B cell (primary cell): Measurements from ENCODE around the gene SRRD. TPM values are rescaled to one million over a fixed set of nuclear protein-coding genes. Genes with fewer than 3 reads are reported as not detected.
A peak's percentile ranks its signal among the peaks of the same experiment; 100 is the strongest.

Experiments
- ATAC-seq: fragments of 200-7000 bp; cut with Tn5 transposase; one replicate; pipeline ENCODE4 v1.10.0; 2021; ENCODE audit warnings: low read depth, mild to moderate bottlenecking, moderate number of reproducible peaks, moderate library complexity
- CTCF ChIA-PET: fragments of 350-600 bp; sonication (Branson Sonifier 250); formaldehyde crosslinking; loops from one replicate; lab custom pipeline; 2021; ENCODE audit warnings: antibody characterized with exemption, inconsistent platforms; lab: Charles Lee
- POLR2A ChIA-PET: fragments of 350-600 bp; sonication (Branson Sonifier 250); formaldehyde crosslinking; loops from one replicate; lab custom pipeline; 2021; ENCODE audit warnings: antibody characterized with exemption; lab: Charles Lee
- DNase-seq: peaks from one replicate; pipeline ENCODE4 v3.0.0; 2013
- H2AFZ ChIP-seq: 2 replicates; pipeline ENCODE4 v1.6.1; 2012; ENCODE audit warnings: mild to moderate bottlenecking, low read depth, low read length; ENCODE audit not compliant: insufficient read depth, poor library complexity, severe bottlenecking
- H3K27ac ChIP-seq, 2 donors: 1 replicate in 1 of 2; 2 replicates in 1 of 2; pipeline ENCODE4 v1.5.1; 2012 to 2013; ENCODE audit warnings: low read length in 2 of 2, mild to moderate bottlenecking in 2 of 2, moderate library complexity in 1 of 2
- H3K27me3 ChIP-seq, 4 experiments: fragments of 200-600 bp in 1 of 4; sonication (generic) in 1 of 4; replicated peaks in 1 of 4; 1 replicate in 2 of 4; 2 replicates in 2 of 4; pipeline versions ENCODE4 v1.6.1 to v1.7.0; 2013 to 2016; ENCODE audit warnings: low read length in 3 of 4, mild to moderate bottlenecking in 2 of 4, mixed read lengths in 1 of 4, moderate library complexity in 1 of 4; ENCODE audit not compliant: insufficient read depth in 4 of 4, control insufficient read depth in 3 of 4; ENCODE audit errors: control extremely low read depth in 1 of 4
- H3K36me3 ChIP-seq, 2 experiments: replicated peaks in 1 of 2; 1 replicate in 1 of 2; 2 replicates in 1 of 2; pipeline versions ENCODE4 v1.6.1 to v1.7.1; 2013; ENCODE audit warnings: low read length in 1 of 2; ENCODE audit not compliant: insufficient read depth in 2 of 2, control insufficient read depth in 1 of 2; ENCODE audit errors: control extremely low read depth in 1 of 2, extremely low read depth in 1 of 2
- H3K4me1 ChIP-seq, 2 donors: fragments of 200-600 bp in 1 of 2; sonication (generic) in 1 of 2; 1 replicate in 1 of 2; 2 replicates in 1 of 2; pipeline versions ENCODE4 v1.5.1 to v1.6.1; 2013 to 2017; ENCODE audit warnings: low read length in 2 of 2; ENCODE audit not compliant: control insufficient read depth in 2 of 2, insufficient read depth in 2 of 2
- H3K4me2 ChIP-seq: replicated peaks from 2 replicates; pipeline ENCODE3; 2012; ENCODE audit warnings: mild to moderate bottlenecking, low read depth, low read length; ENCODE audit not compliant: poor library complexity, severe bottlenecking
- H3K4me3 ChIP-seq, 5 experiments: fragments of 200-600 bp in 1 of 5; sonication (generic) in 1 of 5; 1 replicate in 3 of 5; 2 replicates in 2 of 5; pipeline versions ENCODE4 v1.5.1 to v1.7.0; 2011 to 2016; ENCODE audit warnings: low read length in 4 of 5, mild to moderate bottlenecking in 4 of 5, low read depth in 2 of 5, control low read depth in 1 of 5, moderate library complexity in 1 of 5; ENCODE audit not compliant: insufficient read depth in 1 of 5; ENCODE audit errors: control extremely low read depth in 1 of 5, extremely low read depth in 1 of 5
- H3K79me2 ChIP-seq: fragments of 200-600 bp; sonication (generic); one replicate; pipeline ENCODE4 v1.6.0; 2016; ENCODE audit warnings: low read length; ENCODE audit not compliant: control insufficient read depth, insufficient read depth
- H3K9ac ChIP-seq: fragments of 200-600 bp; sonication (generic); 2 replicates; pipeline ENCODE4 v1.6.1; 2017; ENCODE audit warnings: mild to moderate bottlenecking, low read length, moderate library complexity
- H3K9me3 ChIP-seq, 3 donors: one replicate each; pipeline versions ENCODE4 v1.6.1 to v1.7.1; 2013; ENCODE audit warnings: low read length in 2 of 3; ENCODE audit not compliant: control insufficient read depth in 2 of 3, insufficient read depth in 1 of 3; ENCODE audit errors: control extremely low read depth in 1 of 3
- H4K20me1 ChIP-seq: 2 replicates; pipeline ENCODE4 v1.6.0; 2012; ENCODE audit warnings: mild to moderate bottlenecking, low read length; ENCODE audit not compliant: insufficient read depth, control insufficient read depth, poor library complexity, severe bottlenecking
- H3K27ac Mint-ChIP-seq: one replicate; pipeline ENCODE4 v1.8.0; 2021; ENCODE audit warnings: mixed read lengths
- H3K27me3 Mint-ChIP-seq: one replicate; pipeline ENCODE4 v1.8.0; 2021; ENCODE audit warnings: mixed read lengths
- H3K4me1 Mint-ChIP-seq: one replicate; pipeline ENCODE4 v1.8.0; 2021; ENCODE audit warnings: mixed read lengths
- H3K4me3 Mint-ChIP-seq: one replicate; pipeline ENCODE4 v1.8.0; 2021; ENCODE audit warnings: mixed read lengths
- H3K9me3 Mint-ChIP-seq: one replicate; pipeline ENCODE4 v1.8.0; 2022; ENCODE audit warnings: mixed read lengths; ENCODE audit not compliant: insufficient read depth
- EZH2 ChIP-seq: IDR thresholded peaks from 2 replicates; pipeline ENCODE4 v1.6.1; 2012; ENCODE audit warnings: borderline replicate concordance, low read depth, mild to moderate bottlenecking, moderate library complexity, low read length; ENCODE audit not compliant: insufficient read depth, poor library complexity, severe bottlenecking
- WGBS: methylation state at CpG from one replicate; pipeline ENCODE4 v1.1.5; 2013; ENCODE audit warnings: missing lambda C conversion rate; ENCODE audit not compliant: insufficient coverage; 5-methylcytosine and 5-hydroxymethylcytosine counted together
- intact Hi-C: fragments of 100-400 bp; cut with micrococcal nuclease; formaldehyde crosslinking; loops from one replicate; pipeline ENCODE4 v1.10.0; 2022
- polyA plus RNA-seq: library from polyadenylated mRNA; depleted of rRNA; stranded (reverse); fragments of >200 nt; gene quantifications from 2 replicates; pipeline ENCODE4 v1.2.3, GENCODE V29; 2012
- total RNA-seq, 2 donors: library from RNA; stranded (reverse); fragments of 120-200 nt in 1 of 2; gene quantifications; 1 replicate in 1 of 2; 2 replicates in 1 of 2; pipeline versions ENCODE4 v1.2.3 to v1.2.4, GENCODE V29; 2013 to 2022
- TF ChIP-seq, protein P1 (sequence below): fragments of 200-600 bp; IDR thresholded peaks from one replicate; pipeline ENCODE4 v1.8.0; 2022; ENCODE audit warnings: antibody characterized with exemption, mild to moderate bottlenecking

SRRD gene
- total and polyA plus RNA-seq, 2 donors (not counting 1 experiment from before 2014, with no cell fraction given), result 7.8 to 19.2 TPM

DNA sequence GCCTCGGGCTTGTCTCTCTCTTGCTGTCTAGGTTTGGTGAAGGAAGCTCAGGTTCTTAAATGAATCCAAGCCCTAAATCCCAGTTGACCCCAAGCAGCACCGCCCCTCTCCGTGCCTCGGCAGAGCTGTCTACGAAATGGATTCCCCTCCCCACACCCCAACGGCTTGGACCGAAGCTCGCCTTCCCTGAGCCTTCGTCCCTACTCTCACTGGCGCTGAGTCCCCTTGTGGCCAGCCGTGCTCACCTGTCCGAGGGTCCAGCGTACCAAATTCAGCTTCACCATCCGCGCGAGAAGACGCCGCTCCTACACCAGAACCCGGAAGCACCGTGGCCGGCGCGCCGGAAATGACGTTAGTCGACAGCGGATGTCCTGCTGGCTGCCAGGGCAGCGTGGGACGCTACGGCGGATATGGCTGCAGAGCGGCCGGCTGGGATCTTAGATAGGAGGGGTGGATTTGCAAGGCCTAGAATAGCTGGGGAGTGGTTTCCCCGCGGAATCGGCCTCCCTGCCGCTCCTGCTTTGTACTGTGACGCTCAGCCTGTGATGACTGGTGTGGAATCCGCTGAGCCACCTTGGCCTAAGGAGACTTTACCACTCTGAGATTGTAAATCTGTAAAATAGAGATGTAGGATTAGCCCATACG is 28.6 kb downstream of the SRRD start, which contains the start of gene TFIP11:
Gene TFIP11 (minus strand): TSS at position 325 of the 645 bp plus-strand sequence. CDS start 2,201 bp downstream, outside the sequence.
- Histone ChIP-seq H3K4me2 (peak within 1 kb of the TSS; percentile 90), H4K20me1 (no peaks in the 10 kb centered on the region), H3K27me3 (no peaks in the 10 kb centered on the region), H3K9ac (peak within 1 kb of the TSS; percentile 99), H3K4me1 (peaks cover 17 to 21% of the 10 kb centered on the region in 2 donors), H3K36me3 (peaks cover 4 to 24% of the 10 kb centered on the region in 2 experiments), H3K4me3 (peak within 1 kb of the TSS; percentile 72 to 97 (median 81)), H3K79me2 (peaks cover 60% of the 10 kb centered on the region), H3K9me3 (no peaks in the 10 kb centered on the region), H2AFZ (peak within 1 kb of the TSS; percentile 98), H3K27ac (peak within 1 kb of the TSS; percentile 62 to 94)
- POLR2A ChIA-PET, result interaction anchor here (1.1 to 1.9 kb wide), 3 partner anchors 22 to 145 kb away, joined by 3 to 8 read pairs (median 6); partner anchors contain the start of genes HPS4, MIAT and SRRD
- Mint-ChIP-seq H3K4me1 (peaks cover 41% of the 10 kb centered on the region), H3K27me3 (no peaks in the 10 kb centered on the region), H3K4me3 (peak within 1 kb of the TSS; percentile 100), H3K9me3 (no peaks in the 10 kb centered on the region), H3K27ac (peak within 1 kb of the TSS; percentile 96)
- intact Hi-C loops, result loop anchor here (1.0 kb wide), 4 partner anchors 29 to 160 kb away; partner anchors contain the start of genes HPS4, SRRD and TPST2
- DNase-seq (peak; percentile 91), ATAC-seq (peak; percentile 95)
- no peak for TF ChIP-seq EZH2
- TF ChIP-seq, protein P1, sequence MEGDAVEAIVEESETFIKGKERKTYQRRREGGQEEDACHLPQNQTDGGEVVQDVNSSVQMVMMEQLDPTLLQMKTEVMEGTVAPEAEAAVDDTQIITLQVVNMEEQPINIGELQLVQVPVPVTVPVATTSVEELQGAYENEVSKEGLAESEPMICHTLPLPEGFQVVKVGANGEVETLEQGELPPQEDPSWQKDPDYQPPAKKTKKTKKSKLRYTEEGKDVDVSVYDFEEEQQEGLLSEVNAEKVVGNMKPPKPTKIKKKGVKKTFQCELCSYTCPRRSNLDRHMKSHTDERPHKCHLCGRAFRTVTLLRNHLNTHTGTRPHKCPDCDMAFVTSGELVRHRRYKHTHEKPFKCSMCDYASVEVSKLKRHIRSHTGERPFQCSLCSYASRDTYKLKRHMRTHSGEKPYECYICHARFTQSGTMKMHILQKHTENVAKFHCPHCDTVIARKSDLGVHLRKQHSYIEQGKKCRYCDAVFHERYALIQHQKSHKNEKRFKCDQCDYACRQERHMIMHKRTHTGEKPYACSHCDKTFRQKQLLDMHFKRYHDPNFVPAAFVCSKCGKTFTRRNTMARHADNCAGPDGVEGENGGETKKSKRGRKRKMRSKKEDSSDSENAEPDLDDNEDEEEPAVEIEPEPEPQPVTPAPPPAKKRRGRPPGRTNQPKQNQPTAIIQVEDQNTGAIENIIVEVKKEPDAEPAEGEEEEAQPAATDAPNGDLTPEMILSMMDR, result no peak
- CTCF ChIA-PET, result interaction anchor here (1.9 to 3.6 kb wide), 2 partner anchors 11 to 23 kb away, joined by 7 to 18 read pairs; no protein-coding TSS in a partner anchor
- WGBS, result under 1% methylated on average over 39 of the region's 40 CpGs

GRCh38 chr22:26513838-26514237 is 30.2 kb downstream of the SRRD start:
- no peak overlapping the region for H3K9ac ChIP-seq
- intact Hi-C loops, result loop anchor here (1.0 kb wide), 1 partner anchor 21 kb away; no protein-coding TSS in a partner anchor

More at GRCh38 chr22:26513838-26514237, 30.2 kb downstream of the SRRD start:
- CTCF ChIA-PET, result interaction anchor here (0.6 to 3.6 kb wide), 2 partner anchors 9 to 12 kb away, joined by 3 to 18 read pairs; no protein-coding TSS in a partner anchor
- peak overlapping the region; percentile 100 for H3K4me3 Mint-ChIP-seq
- no peaks in the 10 kb centered on the region for H3K27me3 Mint-ChIP-seq
- H4K20me1 ChIP-seq, result no peaks in the 10 kb centered on the region
- H3K27ac Mint-ChIP-seq, result no peak overlapping the region
- no peaks in the 10 kb centered on the region for H3K27me3 ChIP-seq
- no peak overlapping the region for H3K4me2 ChIP-seq
- POLR2A ChIA-PET, result no interaction called here
- no peak overlapping the region for H3K4me3 ChIP-seq
- no peak for DNase-seq
- peaks cover 17 to 21% of the 10 kb centered on the region in 2 donors for H3K4me1 ChIP-seq
- peaks cover 54% of the 10 kb centered on the region for H3K79me2 ChIP-seq
- H3K9me3 Mint-ChIP-seq, result no peaks in the 10 kb centered on the region
- H3K4me1 Mint-ChIP-seq, result peaks cover 41% of the 10 kb centered on the region
- H3K9me3 ChIP-seq, result no peaks in the 10 kb centered on the region
- TF ChIP-seq, protein P1, result no peak
- TF ChIP-seq EZH2, result no peak
- H2AFZ ChIP-seq, result no peak overlapping the region
- H3K36me3 ChIP-seq, result peaks cover 4 to 14% of the 10 kb centered on the region in 2 experiments
- ATAC-seq, result no peak
- WGBS, result 100% methylated on average over 1 of the region's 1 CpG
- H3K27ac ChIP-seq, result no peak overlapping the region
